ENCODE results near the gene CYTIP. TPM values are rescaled to one million over a fixed set of nuclear protein-coding genes. Genes with fewer than 3 reads are reported as not detected.

CYTIP gene
- total RNA-seq, 4 donors from 2014 or later: 2.6 to 14.1 (median 3.4) TPM

- 85% methylated on average over 1 of the region's 1 CpG for WGBS
- DNase-seq (ENCODE audit: extremely low spot score): no peak
These were observed 3.9 kb upstream of the CYTIP start for GRCh38 chr2:157447741-157448140.

GRCh38 chr2:157447031-157447430, 3.1 kb upstream of the CYTIP start:
- TF ChIP-seq EP300 (IDR thresholded peaks at IDR 0.05): no peak
- TF ChIP-seq POLR2A (IDR thresholded peaks at IDR 0.05; ENCODE audit: low read depth): no peak
- TF ChIP-seq POLR2AphosphoS5 (IDR thresholded peaks at IDR 0.05): no peak
- 76% methylated on average over 1 of the region's 1 CpG for WGBS
- Histone ChIP-seq H3K4me3 (no peak overlapping the region), H3K36me3 (no peaks in the 10 kb centered on the region), H3K9me3 (no peaks in the 10 kb centered on the region), H3K4me1 (no peaks in the 10 kb centered on the region), H3K27me3 (no peaks in the 10 kb centered on the region), H3K27ac (replicated peaks in 1 of 4) (no peak overlapping the region)
- no peak for DNase-seq (ENCODE audit: extremely low spot score)
- intact Hi-C loops (cut with DNase I): no loop called here

More at GRCh38 chr2:157447741-157448140, 3.9 kb upstream of the CYTIP start:
- H3K4me3 ChIP-seq: no peak overlapping the region
- no peak overlapping the region for H3K27ac ChIP-seq (replicated peaks in 1 of 4)
- no peaks in the 10 kb centered on the region for H3K4me1 ChIP-seq
- H3K36me3 ChIP-seq: no peaks in the 10 kb centered on the region
- H3K9me3 ChIP-seq: no peaks in the 10 kb centered on the region
- H3K27me3 ChIP-seq: no peaks in the 10 kb centered on the region
- intact Hi-C loops (cut with DNase I): no loop called here
- TF ChIP-seq POLR2A (IDR thresholded peaks at IDR 0.05; ENCODE audit: low read depth) (no peak), POLR2AphosphoS5 (IDR thresholded peaks at IDR 0.05) (no peak), CTCF (IDR thresholded peaks at IDR 0.05) (no peak), EP300 (IDR thresholded peaks at IDR 0.05) (no peak)

GRCh38 chr2:157444641-157445040, 752 bp upstream of the CYTIP start:
- TF ChIP-seq POLR2AphosphoS5 (IDR thresholded peaks at IDR 0.05) (no peak), CTCF (IDR thresholded peaks at IDR 0.05) (no peak), POLR2A (IDR thresholded peaks at IDR 0.05; ENCODE audit: low read depth) (no peak), EP300 (IDR thresholded peaks at IDR 0.05) (no peak)
- Histone ChIP-seq H3K36me3 (no peaks in the 10 kb centered on the region), H3K4me1 (peaks cover 0 to 3% (median 0%) of the 10 kb centered on the region in 4 donors), H3K4me3 (peak overlapping the region in 1 of 4 donors; percentile 15), H3K9me3 (no peaks in the 10 kb centered on the region), H3K27ac (replicated peaks in 1 of 4) (peak overlapping the region in 1 of 4 donors; percentile 2), H3K27me3 (no peaks in the 10 kb centered on the region)
- intact Hi-C loops (cut with DNase I): no loop called here
- no peak for DNase-seq (ENCODE audit: extremely low spot score)
- 81% methylated on average over 3 of the region's 3 CpGs for WGBS

GRCh38 chr2:157443090-157443489, 799 bp downstream of the CYTIP start:
- H3K9me3 ChIP-seq: no peaks in the 10 kb centered on the region
- intact Hi-C loops (cut with DNase I): no loop called here
- DNase-seq (ENCODE audit: extremely low spot score): no peak
- peak overlapping the region in 1 of 4 donors; percentile 35 for H3K27ac ChIP-seq (replicated peaks in 1 of 4)
- H3K36me3 ChIP-seq: no peaks in the 10 kb centered on the region
- no peaks in the 10 kb centered on the region for H3K27me3 ChIP-seq
- TF ChIP-seq CTCF (IDR thresholded peaks at IDR 0.05) (no peak), EP300 (IDR thresholded peaks at IDR 0.05) (no peak), POLR2A (IDR thresholded peaks at IDR 0.05; ENCODE audit: low read depth) (no peak)
- peak overlapping the region; percentile 6 to 49 (median 18) for H3K4me3 ChIP-seq
- peaks cover 0 to 3% (median 0%) of the 10 kb centered on the region in 4 donors for H3K4me1 ChIP-seq

GRCh38 chr2:157442636-157443035, 1.3 kb downstream of the CYTIP start:
- H3K27ac ChIP-seq (replicated peaks in 1 of 4): no peak overlapping the region
- intact Hi-C loops (cut with DNase I): no loop called here
- no peaks in the 10 kb centered on the region for H3K9me3 ChIP-seq
- TF ChIP-seq POLR2AphosphoS5 (IDR thresholded peaks at IDR 0.05): no peak
- TF ChIP-seq CTCF (IDR thresholded peaks at IDR 0.05): no peak
- TF ChIP-seq EP300 (IDR thresholded peaks at IDR 0.05): no peak
- no peak for TF ChIP-seq POLR2A (IDR thresholded peaks at IDR 0.05; ENCODE audit: low read depth)
- H3K27me3 ChIP-seq: no peaks in the 10 kb centered on the region
- H3K36me3 ChIP-seq: no peaks in the 10 kb centered on the region
- peak overlapping the region; percentile 6 to 49 (median 18) for H3K4me3 ChIP-seq
- DNase-seq (ENCODE audit: extremely low spot score): no peak
- H3K4me1 ChIP-seq: peaks cover 0 to 3% (median 0%) of the 10 kb centered on the region in 4 donors
- WGBS: 59% methylated on average over 5 of the region's 5 CpGs
